ENCODE data around the gene SMC3. TPM values are rescaled to one million over a fixed set of nuclear protein-coding genes. Genes with fewer than 3 reads are reported as not detected.
A peak's percentile ranks its signal among the peaks of the same experiment; 100 is the strongest.

Gene SMC3
- total and polyA plus RNA-seq, 8 donors = 9.3 to 40.6 (median 14.7) TPM

DNA sequence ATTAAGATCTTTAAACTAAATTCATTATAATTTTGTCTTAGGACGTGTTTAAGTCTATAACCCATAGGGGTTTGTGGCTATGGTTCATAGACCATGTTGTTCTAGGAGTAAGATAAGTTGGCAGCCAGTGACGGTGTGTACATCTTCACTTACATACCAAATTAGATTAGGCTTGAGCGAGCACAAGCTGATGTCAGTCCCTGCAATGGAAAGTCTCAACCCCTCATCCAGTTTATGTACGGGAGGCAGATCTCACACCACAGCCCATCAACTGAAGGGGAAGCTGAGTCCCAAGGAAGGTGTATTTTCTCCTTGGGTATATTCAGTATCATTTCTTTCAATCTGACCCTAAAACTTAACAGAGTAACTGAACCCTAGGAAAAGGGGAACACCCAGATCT, 5.1 kb upstream of the SMC3 start:
- whole genome bisulfite sequencing, 5 donors = 80 to 86% (median 84%) methylated on average over 4 of the region's 4 CpGs
- Histone ChIP-seq H3K27ac (no peak overlapping the region), H3K4me1 (peaks cover 0 to 8% (median 5%) of the 10 kb centered on the region in 4 donors), H3K4me3 (no peak overlapping the region), H3K9me3 (no peaks in the 10 kb centered on the region), H3K27me3 (no peaks in the 10 kb centered on the region), H3K36me3 (no peaks in the 10 kb centered on the region)
- intact Hi-C loops (cut with DNase I; ENCODE audit: low total_unique reads) = no loop called here
- TF ChIP-seq EP300 (IDR thresholded peaks at IDR 0.05) (no peak), CTCF (IDR thresholded peaks at IDR 0.05) (no peak), POLR2A (IDR thresholded peaks at IDR 0.05) (no peak), POLR2AphosphoS5 (IDR thresholded peaks at IDR 0.05) (no peak)
- no peak for DNase-seq

DNA sequence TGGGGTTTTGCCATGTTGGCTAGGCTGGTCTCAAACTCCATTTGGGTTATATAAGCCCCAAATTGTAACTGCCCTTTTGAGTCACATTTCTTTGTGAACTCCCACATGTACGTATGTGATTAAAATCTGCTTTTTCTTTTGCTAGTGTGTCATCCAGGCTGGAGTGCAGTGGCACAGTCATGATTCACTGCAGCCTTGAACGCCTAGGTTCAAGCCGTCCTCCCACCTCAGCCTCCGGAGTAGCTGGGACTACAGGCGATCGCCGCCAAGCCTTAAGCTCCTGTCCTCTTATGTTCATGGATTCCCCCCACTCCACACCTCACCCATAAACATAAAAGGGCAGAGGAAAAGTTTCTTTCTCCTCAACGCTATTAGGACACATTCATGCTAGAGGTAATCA, 4.4 kb upstream of the SMC3 start:
- 87 to 89% (median 89%) methylated on average over 8 of the region's 8 CpGs for WGBS, 5 donors
- TF ChIP-seq EP300 (IDR thresholded peaks at IDR 0.05) (no peak), POLR2A (IDR thresholded peaks at IDR 0.05) (no peak), POLR2AphosphoS5 (IDR thresholded peaks at IDR 0.05) (no peak), CTCF (IDR thresholded peaks at IDR 0.05) (no peak)
- H3K4me3 ChIP-seq = no peak overlapping the region

GRCh38 chr10:110566472-110567200, 859 bp upstream of the SMC3 start:
- H3K9me3 ChIP-seq = no peaks in the 10 kb centered on the region
- no peak for TF ChIP-seq POLR2A (IDR thresholded peaks at IDR 0.05)
- no peak for TF ChIP-seq POLR2AphosphoS5 (IDR thresholded peaks at IDR 0.05)
- TF ChIP-seq EP300 (IDR thresholded peaks at IDR 0.05) = no peak
- no peak for TF ChIP-seq CTCF (IDR thresholded peaks at IDR 0.05)
- intact Hi-C loops (cut with DNase I; ENCODE audit: low total_unique reads) = no loop called here
- H3K36me3 ChIP-seq = no peaks in the 10 kb centered on the region
- WGBS, 5 donors = 46 to 54% (median 52%) methylated on average over 19 of the region's 19 CpGs
- DNase-seq = no peak
- H3K4me1 ChIP-seq = peaks cover 12 to 41% (median 31%) of the 10 kb centered on the region in 4 donors
- H3K4me3 ChIP-seq = peak overlapping the region; percentile 92 to 99 (median 96)
- H3K27me3 ChIP-seq = no peaks in the 10 kb centered on the region
- peak overlapping the region; percentile 82 to 95 (median 93) for H3K27ac ChIP-seq

More for the DNA sequence above, 4.4 kb upstream of the SMC3 start:
- no peaks in the 10 kb centered on the region for H3K9me3 ChIP-seq
- H3K27me3 ChIP-seq = no peaks in the 10 kb centered on the region
- peaks cover 0 to 8% (median 5%) of the 10 kb centered on the region in 4 donors for H3K4me1 ChIP-seq
- intact Hi-C loops (cut with DNase I; ENCODE audit: low total_unique reads) = no loop called here
- DNase-seq = no peak
- no peaks in the 10 kb centered on the region for H3K36me3 ChIP-seq
- H3K27ac ChIP-seq = no peak overlapping the region

- Histone ChIP-seq H3K4me3 (peak overlapping the region; percentile 92 to 99 (median 96)), H3K36me3 (no peaks in the 10 kb centered on the region), H3K4me1 (peaks cover 12 to 55% (median 37%) of the 10 kb centered on the region in 4 donors), H3K9me3 (no peaks in the 10 kb centered on the region), H3K27ac (peak overlapping the region; percentile 82 to 95 (median 93)), H3K27me3 (no peaks in the 10 kb centered on the region)
- TF ChIP-seq CTCF (IDR thresholded peaks at IDR 0.05) (no peak), EP300 (IDR thresholded peaks at IDR 0.05) (no peak), POLR2A (IDR thresholded peaks at IDR 0.05) (no peak), POLR2AphosphoS5 (IDR thresholded peaks at IDR 0.05) (no peak)
- intact Hi-C loops (cut with DNase I; ENCODE audit: low total_unique reads) = no loop called here
- peak in 1 of 2 donors; percentile 46 for DNase-seq
- 0% methylated on average over 26 to 40 of the region's 40 CpGs for WGBS, 5 donors
These were observed 700 bp downstream of the SMC3 start for GRCh38 chr10:110568055-110568735.
